GM19238 (cell line): Measurements from ENCODE around the gene EIF1B.

Source experiments
- DNase-seq: peaks from one replicate; pipeline ENCODE4 v3.0.0; 2011; ENCODE audit warnings: low spot score; ENCODE audit not compliant: insufficient read length

The EIF1B gene

DNA sequence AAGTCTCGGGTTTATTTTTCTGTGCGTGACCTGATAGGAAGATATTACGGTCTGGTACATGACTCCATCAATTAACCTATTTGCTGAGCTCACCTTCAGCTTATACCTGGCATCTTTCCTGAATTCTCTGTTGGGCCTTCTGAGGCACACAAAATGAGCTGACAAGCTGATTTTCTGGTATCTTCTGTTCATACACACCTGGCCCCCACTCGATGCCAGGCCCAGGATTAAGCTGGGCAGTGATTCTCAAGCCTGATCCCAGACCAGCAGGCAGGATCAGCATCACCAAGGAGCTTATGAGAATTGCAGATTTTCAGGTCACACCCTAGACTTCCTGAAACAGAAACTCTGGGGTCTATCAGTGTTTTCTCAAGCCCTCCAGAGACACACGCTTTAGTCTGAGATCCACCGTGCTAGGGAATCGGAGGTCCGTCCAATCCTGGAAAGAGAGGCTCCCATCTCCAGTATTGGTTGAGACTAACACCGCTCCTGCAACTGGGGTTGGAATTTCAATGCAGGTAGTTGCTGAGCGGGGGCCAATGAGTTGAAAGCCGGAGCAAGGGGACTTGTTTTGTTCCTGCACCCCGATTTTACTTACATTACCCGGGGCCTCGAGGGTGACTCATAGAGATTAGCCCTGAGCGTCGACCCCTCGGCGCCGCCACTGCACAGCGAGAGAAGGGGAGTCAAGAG is 636 bp upstream of the EIF1B start:
- no peak for DNase-seq

DNA sequence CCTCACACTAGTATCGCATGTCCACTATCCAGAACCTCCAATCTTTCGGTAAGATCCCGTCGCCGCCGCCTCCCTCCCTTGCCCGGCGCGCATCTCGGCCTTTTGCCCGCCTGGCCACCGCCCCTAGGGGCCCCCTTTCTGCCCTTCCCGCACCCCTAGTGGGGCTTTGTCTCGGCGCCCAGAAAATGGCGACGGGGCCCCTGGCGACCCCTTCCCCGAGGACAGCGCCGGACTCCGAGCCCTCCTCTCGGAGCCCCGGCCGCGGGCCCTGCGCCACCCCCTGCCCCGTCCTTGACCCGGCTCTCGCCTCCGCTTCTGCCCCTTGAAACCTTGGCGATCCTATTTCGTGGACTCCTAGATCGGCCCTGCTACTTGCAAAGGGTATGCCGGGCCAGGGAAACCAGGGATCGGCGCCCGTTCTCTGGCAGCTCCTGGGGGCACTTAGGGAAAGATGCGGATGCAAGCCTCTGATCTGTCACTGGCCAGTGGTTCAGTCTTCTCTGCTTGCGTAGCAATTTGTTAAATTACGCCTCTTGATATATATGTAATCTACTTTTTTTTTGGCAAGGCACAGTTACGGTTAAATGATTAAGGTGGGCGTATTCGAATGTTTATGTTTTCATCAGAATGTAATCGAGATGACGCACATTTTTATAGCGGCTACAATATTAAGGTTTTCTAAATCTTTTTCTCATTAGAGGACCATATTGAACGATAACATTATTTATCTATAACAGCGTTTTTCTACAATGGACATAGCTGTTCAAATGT is 603 bp downstream of the EIF1B start:
- DNase-seq: peak; percentile 10

DNA sequence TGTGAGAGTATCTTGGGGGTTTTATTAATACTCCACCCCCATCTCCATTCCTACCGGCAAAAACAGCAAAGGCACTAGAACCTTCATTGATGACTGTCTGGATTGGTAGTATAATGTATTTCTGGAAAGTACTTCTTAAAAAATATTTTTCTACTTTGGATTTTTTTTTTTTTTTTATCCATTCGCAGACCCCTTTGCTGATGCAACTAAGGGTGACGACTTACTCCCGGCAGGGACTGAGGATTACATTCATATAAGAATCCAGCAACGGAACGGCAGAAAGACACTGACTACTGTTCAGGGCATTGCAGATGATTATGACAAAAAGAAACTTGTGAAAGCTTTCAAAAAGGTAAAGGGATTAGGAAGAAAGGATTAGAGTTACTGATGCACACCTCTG is 1.2 kb downstream of the EIF1B start:
- no peak for DNase-seq

DNA sequence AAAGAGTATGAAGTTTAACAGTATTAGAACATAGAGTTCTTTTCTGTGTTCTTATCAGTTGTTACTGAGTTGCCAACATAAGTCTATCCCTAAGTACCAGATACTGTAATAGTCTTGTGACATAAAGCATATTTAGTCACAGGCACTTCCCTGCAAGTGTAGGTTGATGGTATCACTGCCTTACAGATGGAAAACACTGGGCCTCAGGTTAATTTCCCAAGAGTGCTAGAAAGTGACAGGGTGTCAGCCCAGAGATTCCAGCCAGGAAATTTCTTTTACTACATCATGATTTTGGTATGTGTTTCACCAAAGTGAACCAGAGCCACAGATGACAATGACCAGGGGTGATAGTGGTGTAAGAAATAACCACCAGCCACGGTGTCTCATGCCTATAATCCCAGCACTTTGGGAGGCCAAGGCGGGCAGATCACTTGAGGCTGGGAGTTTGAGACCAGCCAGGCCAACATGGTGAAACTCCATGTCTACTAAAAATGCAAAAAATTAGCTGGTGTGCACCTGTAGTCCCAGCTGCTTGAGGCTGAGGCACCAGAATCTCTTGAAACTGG is 3.2 kb downstream of the EIF1B start:
- no peak for DNase-seq

DNA sequence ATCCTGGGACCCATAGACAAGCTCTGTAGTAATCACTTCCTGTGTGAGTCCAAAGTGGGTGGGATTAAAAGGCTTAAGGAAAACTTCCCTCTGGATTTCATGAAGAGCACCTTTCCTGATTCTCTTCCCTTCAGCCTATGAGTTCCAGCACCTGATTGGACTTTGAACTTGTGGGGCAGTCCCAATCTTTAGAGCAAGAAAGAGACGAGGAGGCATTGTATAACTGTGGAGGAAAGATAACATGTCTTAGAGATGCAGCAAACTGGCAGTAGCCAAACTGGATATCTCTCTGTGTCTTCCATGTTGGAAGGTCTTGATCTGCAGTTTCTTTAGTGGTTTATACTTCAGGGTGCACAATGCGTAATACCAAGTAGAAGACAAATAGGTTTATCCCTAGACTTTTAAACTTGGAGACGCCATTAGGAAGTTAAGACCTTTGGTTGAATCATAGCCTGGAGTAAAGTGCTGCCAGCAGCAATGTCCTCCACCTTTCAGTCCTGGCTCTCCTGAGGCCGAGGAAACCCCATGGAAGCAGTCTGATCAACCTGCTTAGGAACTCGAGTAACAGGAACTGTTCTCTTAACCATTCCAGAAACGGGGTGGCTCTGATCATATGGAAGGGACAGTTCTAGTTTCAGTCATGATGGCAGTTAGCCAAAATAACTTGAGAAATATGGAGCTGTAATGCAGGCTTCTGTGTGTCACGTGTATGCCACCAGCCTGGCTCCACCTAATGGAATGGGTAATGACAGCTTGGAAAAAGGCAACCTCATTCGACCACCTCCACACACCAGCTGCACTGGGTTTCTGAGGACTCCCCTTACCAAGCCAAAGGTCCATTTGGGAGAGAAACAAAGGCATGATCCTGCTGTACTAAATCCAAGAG is 4.7 kb downstream of the EIF1B start:
- no peak for DNase-seq

DNA sequence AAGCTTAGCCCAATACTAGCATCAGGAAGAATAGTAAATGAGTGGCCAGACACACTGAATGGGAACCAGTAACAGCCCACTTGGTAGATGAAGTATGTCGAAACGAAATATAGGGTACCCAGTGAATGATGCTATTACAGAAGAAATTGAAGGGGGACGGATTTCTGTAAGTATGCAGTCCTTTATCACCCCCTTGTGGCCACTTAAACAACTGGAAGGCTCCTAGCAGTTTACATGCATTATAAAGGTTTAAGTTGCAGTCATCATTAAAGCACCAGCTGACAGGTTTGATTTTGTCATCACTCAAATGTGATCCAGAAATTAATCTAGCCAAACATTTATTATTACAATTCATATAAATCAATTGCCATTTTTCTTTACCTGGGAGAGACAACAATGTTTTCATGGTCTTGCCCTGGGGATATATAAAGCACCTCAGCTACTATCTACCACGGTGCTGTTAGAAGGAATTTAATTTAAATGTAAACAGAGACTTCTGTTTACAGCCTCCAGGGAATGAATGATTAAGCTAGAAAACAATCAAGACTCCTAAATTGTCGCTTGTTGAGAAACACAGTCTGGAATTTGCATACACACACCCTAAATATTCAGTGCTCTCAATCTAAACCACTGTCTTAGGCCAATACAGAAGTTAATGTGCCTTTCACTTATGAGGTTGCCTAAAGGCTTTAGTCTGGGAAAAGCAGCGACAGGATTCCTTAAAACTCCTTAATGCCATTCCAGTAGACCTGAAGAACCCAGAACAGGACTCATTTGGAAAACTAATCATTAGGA is 7.8 kb downstream of the EIF1B start:
- DNase-seq: no peak

DNA sequence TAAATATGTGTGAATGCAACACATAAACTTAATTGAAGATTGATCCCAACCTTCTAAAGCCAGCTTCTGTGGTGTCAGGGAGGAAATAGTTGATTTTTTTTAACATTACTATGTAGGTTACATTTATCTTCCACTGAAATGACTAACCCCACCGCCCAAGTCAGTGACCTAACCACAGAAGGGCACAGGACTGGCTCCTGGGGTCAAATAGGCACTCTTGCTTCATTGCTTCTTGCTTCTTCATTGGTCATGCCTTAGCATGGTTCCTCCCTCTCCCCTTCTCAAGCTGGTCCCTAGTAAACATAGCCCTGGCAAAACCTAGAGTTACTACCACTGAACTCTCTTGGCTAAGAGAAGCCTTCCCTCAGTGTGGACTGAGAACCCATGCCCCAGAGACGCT is 12.3 kb downstream of the EIF1B start:
- no peak for DNase-seq

DNA sequence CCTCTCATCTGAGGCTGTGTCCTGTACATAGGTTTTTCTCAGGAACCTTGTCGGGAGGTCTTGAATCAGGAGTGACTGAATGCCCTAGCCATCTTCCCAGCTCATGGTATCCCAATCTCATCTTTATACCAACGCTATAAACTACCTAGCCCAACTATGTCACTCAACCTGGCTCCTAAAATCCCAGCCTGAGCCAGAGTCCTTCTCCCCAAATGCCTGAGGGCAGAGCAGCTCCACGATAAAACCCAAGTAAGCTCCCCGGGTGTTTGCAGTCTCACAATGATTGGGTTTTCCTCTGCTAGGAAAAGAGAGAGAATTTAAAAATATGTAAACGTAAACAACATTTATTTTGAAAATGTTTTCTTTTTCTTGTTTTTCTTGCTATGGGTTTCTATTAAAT is 14.4 kb downstream of the EIF1B start:
- no peak for DNase-seq

DNA sequence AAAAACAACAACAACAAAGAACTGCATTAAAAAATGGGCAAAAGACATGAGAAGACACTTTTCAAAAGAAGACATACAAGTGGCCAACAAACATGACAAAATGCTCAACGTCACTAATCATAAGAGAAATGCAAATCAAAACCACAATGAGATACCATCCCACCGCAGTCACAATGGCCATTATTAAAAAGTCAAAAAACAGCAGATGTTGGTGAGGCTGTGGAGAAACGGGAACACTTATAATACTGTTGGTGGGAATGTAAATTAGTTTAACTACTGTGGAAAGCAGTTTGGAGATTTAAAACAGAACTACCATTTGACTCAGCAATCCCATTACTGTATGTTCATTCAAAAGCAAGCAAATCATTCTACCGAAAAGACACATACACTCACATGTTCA is 15.1 kb downstream of the EIF1B start:
- DNase-seq: no peak

DNA sequence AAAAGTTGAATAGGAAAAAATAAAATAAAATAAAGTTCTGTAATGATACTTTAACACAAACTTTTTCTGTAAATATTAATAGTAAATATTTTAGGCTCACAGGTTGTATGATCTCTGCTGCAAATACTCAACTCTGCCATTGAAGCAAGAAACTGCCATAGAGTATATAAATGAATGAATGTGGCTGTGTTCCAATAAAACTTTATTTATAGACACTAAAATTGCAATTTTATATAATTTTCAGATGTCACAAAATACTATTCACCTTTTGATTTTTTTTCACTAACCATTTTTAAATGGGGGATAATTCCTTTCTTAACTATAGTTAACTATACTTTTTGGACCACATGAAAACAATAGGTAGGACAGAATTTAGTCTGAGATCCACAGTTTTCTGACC is 16.0 kb downstream of the EIF1B start:
- DNase-seq: no peak

DNA sequence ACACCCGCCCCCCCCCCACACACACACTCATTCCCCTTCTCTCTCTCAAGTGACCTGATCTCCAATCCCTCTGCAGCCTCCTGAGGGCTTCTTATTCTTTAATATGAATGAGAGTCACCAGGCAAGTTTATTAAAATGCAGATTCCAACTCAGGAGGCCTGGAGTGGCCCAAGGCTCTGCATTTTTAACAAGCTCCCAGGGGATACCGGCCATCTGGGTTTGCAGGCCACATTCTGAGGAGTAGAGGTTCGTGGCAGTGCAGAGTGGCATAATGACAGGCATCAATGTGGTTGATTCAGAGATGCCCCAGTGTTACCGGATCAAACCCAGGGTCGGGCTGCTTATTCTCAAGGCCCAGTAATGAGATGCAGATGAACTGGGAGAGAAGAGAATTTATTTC is 18.9 kb downstream of the EIF1B start:
- no peak for DNase-seq

DNA sequence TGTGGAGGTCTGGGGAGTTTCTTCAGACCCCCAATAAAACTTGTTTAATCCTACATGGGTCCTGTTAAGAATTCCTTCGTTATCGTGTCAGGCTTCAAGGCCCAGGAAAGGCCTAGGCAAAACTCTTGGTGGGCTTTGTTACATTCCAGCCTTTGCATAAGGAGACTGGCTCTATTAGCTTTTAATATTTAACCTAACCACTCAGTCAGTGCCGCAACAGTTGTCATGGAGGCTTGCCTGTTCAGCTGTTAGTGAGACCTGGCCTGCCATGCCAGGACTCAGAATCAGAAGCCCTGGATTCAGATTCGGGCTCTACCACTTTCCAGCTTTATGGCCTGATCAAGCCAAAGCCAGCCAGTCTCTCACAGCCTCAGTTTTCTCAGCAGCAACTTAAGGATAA is 19.6 kb downstream of the EIF1B start:
- no peak for DNase-seq

DNA sequence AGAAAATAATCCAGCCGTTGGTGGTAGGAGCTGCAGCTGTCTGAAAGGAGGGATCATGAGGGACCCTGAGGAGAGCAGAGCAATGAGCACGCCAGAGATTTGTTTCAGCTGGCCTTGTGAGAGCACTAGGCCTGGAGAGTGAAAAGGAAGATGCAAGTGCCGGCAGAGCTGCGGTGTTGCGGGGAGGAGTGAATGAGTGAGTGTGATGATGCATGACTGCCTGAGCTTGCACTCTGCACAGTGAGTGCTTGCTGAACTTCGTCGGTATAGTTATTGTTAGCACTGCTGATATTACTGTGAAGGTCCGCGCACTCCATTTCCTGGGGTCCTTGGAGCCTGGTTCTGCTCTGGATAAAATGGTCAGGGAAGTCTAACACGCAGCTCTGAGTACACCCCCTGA is 23.2 kb downstream of the EIF1B start:
- no peak for DNase-seq

DNA sequence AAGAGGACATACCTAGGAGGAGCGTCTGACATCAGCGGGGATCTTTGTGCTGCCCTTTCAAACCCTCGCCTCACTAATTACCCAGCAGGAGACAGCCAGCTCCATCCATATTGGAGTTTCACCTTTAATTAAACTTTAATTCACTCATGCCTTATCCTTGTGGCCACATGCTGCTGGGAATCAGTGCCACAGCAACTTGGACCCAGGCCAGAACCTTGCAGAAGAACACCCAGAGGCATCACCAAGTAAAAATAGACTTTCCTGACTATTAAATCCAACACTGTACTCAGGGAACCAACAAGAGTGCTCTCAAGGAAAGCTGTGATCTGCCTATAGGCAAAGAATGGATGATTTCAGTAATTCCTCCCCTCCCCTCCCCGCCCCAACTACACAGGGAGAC is 23.9 kb downstream of the EIF1B start:
- no peak for DNase-seq

DNA sequence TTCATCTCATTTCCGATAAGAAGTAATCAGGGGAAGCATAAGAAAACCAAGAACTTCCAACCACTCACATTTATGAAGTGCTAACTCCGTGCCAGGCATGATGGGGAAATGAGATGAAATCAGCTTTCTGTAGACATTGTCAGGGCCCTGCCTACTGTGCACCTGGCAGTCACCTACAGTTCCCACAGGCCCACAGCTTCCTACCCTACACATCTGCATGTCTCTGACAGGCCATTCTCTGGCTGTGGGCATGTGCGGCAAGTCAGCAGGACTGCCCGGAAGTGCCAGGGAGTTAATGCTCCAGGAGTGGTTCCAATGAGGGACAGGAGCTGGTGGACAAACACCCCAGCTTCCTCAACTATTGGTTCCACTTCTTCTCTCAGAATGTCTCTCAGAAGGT is 24.3 kb downstream of the EIF1B start:
- DNase-seq: no peak

DNA sequence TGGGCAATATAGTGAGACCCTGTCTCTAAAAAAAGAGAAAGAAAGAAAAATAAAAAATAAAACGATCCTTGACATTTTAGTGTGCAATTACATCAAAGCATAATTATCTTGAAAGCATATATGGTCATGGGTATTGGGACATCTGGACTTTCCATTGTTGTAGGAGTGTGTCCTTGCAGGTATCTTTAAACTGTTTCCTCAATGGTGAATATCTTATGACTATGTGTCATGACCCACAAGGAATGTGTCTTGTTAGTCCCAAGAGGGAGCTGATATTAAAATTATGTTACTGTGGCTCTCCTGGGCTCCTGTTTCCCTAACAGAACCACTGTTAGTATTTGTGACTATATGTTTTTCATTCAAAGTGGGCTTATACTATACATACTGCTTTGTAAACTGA is 26.6 kb downstream of the EIF1B start:
- DNase-seq: no peak

DNA sequence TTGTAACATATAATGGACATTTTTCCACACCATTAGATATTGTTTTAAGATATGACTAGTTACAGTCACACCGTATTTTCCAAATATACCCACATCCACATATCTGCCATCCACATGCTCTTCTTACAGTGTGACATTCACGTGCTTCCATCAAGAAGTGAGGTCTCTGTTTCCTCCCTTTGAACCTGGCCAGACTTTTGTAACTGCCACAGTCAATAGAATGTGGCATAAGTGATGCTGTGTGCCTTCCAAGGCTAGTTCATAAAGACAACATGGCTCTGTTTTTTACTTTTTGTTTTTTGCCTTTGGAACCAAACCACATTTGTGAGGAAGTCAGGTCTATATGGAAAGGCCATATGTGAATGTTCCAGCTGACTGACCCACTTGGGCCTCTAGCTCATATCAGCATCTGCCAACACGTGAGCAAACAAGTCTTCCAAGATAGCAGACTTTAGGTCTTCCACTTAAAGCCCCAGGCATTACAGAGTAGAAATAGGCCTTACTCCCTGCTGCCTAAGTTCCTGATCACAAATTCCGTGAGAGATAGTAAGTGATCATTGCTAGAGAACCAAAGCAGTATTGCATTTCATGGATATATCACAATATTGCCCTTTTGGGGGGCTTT is 27.1 kb downstream of the EIF1B start:
- no peak for DNase-seq

DNA sequence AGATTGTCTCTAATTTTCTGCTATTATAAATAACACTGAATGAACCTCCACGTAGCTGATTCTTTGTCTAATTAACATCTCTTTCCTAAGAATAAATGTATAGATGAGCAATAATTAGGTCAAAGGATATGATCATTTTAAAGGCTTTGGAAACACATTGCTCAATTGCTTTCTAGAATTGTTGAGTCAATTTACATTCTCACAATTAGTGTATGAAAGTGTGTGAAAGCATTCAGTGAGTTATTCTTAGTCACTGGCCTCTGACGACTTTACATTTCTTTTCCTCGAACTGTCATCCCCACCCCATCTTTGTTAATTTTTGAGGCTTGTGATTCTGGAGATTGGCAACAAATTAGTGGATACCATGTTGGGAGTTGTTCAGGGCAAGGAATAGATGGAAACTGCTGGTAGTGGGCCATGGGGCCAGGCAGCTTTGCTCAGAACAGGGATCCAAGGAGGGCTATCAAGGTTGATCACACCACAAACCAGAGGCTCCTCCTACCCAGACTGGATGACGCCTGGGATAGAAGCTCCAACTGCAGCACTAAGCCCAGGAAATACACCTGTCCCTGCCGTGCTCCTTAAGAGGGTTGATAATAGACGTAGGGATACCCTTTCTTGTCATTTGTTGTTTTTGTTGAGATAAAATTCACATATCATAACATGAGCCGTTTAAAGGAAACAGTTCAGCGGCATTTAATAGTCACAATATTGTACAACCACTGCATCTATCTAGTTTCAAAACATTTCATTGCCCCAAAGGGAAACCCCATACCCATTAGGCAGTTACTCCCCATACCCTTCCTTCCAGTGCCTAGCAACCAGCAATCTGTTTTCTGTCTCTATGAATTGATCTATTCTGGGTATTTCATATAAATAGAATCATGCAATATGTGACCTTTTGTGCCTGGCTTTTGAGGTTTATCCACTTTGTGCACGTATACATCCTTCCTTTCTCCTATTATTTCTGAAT is 27.9 kb downstream of the EIF1B start:
- DNase-seq: no peak

DNA sequence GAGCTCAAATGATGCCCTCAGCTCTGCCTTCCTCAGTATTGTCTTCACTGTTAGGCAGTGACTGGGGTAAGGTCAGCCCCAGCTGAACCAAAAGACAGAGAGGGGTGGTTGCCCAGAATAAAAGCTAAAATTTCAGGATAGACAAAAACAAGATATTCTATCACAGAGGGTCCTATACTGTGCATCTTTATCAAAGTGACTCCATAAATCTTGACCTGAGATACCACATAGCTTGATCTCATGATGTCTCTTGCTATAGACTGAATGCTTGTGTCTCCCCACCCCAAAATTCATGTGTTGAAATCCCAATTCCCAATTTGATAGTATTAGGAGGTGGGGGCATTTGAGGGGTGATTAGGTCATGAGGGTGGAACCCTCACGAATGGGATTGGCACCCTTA is 30.4 kb downstream of the EIF1B start:
- no peak for DNase-seq
